Esophagus muscularis mucosa (tissue), 4 donors: ENCODE measurements around the gene CUX1.

Source experiments
- CTCF ChIP-seq, 3 experiments: fragments of 200-600 bp in 2 of 3; fragments of 450-650 bp in 1 of 3; sonication (generic) in 2 of 3; IDR thresholded peaks; one replicate each; pipeline ENCODE4 v1.5.1; 2017 to 2019; ENCODE audit warnings: antibody characterized with exemption in 3 of 3, mild to moderate bottlenecking in 2 of 3, moderate library complexity in 1 of 3
- EP300 ChIP-seq: sonication (generic); formaldehyde crosslinking; IDR thresholded peaks from one replicate; pipeline ENCODE4 v1.6.1; 2017; ENCODE audit warnings: antibody characterized with exemption
- POLR2AphosphoS5 ChIP-seq, 2 donors: sonication (generic); formaldehyde crosslinking; IDR thresholded peaks; one replicate each; pipeline ENCODE4 v1.6.1; 2017; ENCODE audit warnings: antibody characterized with exemption in 2 of 2

DNA sequence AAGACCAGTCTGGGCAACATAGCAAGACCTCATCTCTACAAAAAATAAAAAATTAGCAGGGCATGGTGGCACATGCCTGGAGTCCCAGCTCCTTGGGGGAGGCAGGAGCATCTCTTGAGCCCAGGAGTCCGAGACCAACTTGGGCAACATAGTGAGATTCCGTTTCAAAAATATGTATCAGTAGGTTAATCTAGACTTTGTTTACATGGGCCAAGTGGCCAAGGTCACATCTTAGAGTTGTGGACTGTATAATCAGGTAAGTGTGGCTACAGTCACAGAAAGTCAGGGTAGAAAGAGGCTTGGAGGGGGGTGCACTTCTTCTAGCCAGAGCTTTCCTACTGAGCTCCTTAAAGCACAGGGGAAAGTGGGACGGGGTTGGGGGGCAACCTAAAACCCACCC lies 174.4 kb downstream of the CUX1 start:
- TF ChIP-seq CTCF (IDR thresholded peaks at IDR 0.05) = no peak
- TF ChIP-seq POLR2AphosphoS5 (IDR thresholded peaks at IDR 0.05) = no peak
- no peak for TF ChIP-seq EP300
